SH-SY5Y (cell line): ENCODE measurements around the gene SMLR1.

Experiments
- GATA2 ChIP-seq: IDR thresholded peaks from 2 replicates; pipeline ENCODE4 v1.6.1; 2011; ENCODE audit warnings: mild to moderate bottlenecking, low read depth, low read length
- GATA3 ChIP-seq: IDR thresholded peaks from 2 replicates; pipeline ENCODE4 v1.6.1; 2011; ENCODE audit warnings: low read depth, mild to moderate bottlenecking, low read length, moderate library complexity

- no peak for TF ChIP-seq GATA3
- TF ChIP-seq GATA2: no peak
Measured at GRCh38 chr6:130824978-130825694, 2.1 kb upstream of the SMLR1 start.
